Large intestine (tissue), 3 donors: Measurements from ENCODE around the gene MT1G. TPM values are rescaled to one million over a fixed set of nuclear protein-coding genes. Genes with fewer than 3 reads are reported as not detected.

Experiments
- DNase-seq, 2 donors: peaks; one replicate each; pipeline versions ENCODE4 v3.0.0 to v3.0.0-alpha.2; 2013
- H3K27ac ChIP-seq: one replicate; pipeline ENCODE4 v1.5.1; 2013; ENCODE audit warnings: low read length
- H3K27me3 ChIP-seq: 2 replicates; pipeline ENCODE4 v1.6.1; 2013; ENCODE audit warnings: low read length; ENCODE audit not compliant: control insufficient read depth, insufficient read depth
- H3K36me3 ChIP-seq: 2 replicates; pipeline ENCODE4 v1.6.1; 2013; ENCODE audit warnings: low read length; ENCODE audit not compliant: control insufficient read depth, insufficient read depth
- H3K4me1 ChIP-seq: one replicate; pipeline ENCODE4 v1.6.1; 2013; ENCODE audit warnings: low read length; ENCODE audit not compliant: control insufficient read depth, insufficient read depth
- H3K4me3 ChIP-seq: one replicate; pipeline ENCODE4 v1.5.1; 2013; ENCODE audit warnings: low read length
- H3K9me3 ChIP-seq: one replicate; pipeline ENCODE4 v1.6.1; 2013; ENCODE audit warnings: mild to moderate bottlenecking, low read depth, low read length, moderate library complexity; ENCODE audit not compliant: control insufficient read depth
- WGBS: methylation state at CpG from one replicate; pipeline ENCODE4 v1.1.5; 2013; ENCODE audit warnings: low lambda C conversion rate; ENCODE audit not compliant: insufficient coverage; 5-methylcytosine and 5-hydroxymethylcytosine counted together
- polyA plus RNA-seq: library from polyadenylated mRNA; unstranded; fragments of 120-200 nt; gene quantifications from one replicate; pipeline ENCODE4 v1.2.1, GENCODE V29; 2013

The MT1G gene
- polyA plus RNA-seq, 1 donor: 919 TPM

DNA sequence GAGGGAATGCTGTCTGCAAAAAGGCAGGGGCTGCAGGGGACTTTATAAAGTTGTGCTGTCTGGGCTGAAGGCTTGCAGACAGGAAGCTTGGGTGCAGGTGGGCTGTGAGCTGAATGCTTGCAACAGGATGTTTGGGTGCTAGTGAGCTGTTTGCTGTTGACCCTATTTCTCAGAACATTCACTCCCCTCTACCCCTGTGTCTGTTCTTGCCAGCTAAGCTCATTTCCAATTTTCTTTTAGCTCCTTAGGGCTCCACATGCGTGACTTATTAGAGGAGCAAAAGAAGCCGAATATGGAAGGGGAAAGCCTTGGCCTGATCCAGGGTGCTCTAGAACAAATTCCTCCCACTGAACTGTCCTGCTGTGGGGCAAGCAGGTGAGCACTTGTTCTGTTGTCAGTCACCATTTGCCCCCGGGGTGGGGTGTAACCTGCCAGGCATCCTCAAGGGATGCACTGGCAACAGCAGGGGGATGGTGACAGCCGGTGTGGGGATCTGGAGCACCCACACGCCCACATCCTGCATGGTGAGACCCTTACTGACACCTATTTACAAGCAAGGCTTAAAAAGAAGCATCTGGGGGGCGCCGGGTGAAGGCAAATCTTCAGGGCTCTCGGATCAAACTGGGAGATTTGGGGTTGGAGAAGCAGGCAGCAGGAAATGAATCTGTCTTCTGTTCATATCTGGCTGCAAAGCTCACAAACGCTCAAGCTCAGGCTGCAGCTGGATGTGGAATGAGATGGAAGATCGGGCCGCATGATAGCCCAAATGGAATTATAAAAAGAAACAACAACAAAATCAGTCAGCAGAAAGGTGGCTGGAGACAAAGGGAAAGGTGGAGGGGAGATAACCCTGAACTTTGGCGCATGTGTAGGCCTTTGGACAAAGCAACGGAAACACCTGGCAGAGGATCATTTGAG is 40.9 kb upstream of the MT1G start:
- Histone ChIP-seq H3K4me1 (no peaks in the 10 kb centered on the region), H3K9me3 (no peaks in the 10 kb centered on the region), H3K27me3 (peaks cover 5% of the 10 kb centered on the region), H3K36me3 (no peaks in the 10 kb centered on the region), H3K27ac (no peak overlapping the region), H3K4me3 (no peak overlapping the region)
- 100% methylated on average over 1 of the region's 13 CpGs for WGBS
- DNase-seq: no peak

DNA sequence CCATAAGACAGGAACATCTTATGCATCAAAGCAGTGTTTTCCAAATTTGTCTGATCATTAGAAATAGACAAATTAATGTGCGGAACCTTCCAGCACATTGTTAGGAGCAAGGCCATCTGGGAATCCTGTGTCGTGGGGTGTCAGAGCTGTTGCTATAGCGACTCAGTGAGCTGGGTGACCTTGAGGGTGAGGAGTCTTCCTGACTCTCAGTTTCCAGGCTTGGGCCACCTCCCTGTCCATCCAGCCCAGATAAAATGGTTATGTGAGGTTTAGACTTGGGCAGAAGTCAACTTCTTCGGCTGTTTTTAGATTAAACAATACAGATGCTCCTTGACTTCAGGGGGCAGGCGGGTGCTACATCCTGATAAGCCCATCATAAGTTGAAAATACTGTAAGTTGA is 35.0 kb upstream of the MT1G start:
- no peaks in the 10 kb centered on the region for H3K27me3 ChIP-seq
- no peaks in the 10 kb centered on the region for H3K9me3 ChIP-seq
- no CpG with 5 or more reads among the region's 5 CpGs for WGBS
- no peaks in the 10 kb centered on the region for H3K4me1 ChIP-seq
- DNase-seq: no peak
- H3K36me3 ChIP-seq: no peaks in the 10 kb centered on the region
- H3K4me3 ChIP-seq: no peak overlapping the region
- H3K27ac ChIP-seq: no peak overlapping the region

DNA sequence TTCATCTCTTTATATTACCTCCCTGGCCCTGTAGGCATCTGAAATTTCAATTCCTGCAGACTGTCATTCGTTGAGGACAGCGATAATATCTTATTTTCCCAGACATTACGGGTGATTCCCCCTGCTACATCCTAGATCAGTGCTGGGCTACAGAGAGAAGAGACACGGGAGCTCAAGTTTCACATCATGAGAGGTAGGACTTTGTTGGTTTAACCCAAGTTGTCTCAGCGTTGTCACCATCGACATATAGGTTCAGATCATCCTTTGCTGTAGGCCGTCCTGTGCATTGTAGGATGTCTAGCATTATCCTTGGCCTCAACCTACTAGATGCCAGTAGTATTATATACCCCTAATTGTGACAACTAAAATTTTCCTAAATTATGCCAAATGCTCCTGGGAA is 33.7 kb upstream of the MT1G start:
- 100% methylated on average over 2 of the region's 7 CpGs for WGBS
- no peak for DNase-seq
- Histone ChIP-seq H3K9me3 (no peaks in the 10 kb centered on the region), H3K4me3 (no peak overlapping the region), H3K36me3 (no peaks in the 10 kb centered on the region), H3K4me1 (no peaks in the 10 kb centered on the region), H3K27ac (no peak overlapping the region), H3K27me3 (no peaks in the 10 kb centered on the region)

DNA sequence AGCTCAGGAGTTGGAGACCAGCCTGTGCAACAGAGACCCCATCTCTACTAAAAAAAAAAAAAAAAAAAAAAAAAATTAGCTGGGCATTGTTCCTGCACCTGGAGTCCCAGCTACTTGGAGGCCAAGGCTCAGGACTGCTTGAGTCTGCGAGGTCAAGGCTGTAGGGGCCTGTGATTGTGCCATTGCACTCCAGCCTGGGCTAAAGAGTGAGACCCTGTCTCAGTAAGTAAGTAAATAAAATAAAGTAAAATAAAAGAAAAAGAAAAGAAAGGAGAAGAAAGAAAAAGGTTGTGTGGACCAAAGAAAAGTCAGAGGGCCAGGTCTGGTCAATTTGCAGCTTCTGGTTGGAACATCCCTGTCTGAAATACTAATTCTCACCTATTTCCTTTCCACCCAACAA is 32.8 kb upstream of the MT1G start:
- WGBS: 100% methylated on average over 1 of the region's 1 CpG
- no peak for DNase-seq
- no peak overlapping the region for H3K27ac ChIP-seq

DNA sequence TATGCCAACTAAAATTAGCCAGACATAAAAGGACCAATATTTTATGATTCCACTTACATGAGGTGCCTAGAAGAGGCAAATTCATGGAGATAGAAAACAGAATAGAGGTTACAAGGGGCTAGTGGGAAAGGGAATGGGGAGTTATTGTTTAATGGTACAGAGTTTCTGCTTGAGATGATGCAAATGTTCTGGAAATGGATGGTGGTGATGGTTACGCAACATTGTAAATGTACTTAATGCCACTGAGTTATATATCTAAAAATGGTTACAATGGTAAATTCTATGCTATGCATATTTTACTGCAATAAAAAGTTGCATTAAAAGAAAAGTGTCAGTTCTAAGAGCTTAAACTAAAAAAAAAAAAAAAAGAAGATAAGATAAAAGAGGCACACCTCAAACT is 32.3 kb upstream of the MT1G start:
- WGBS: 17% methylated on average over 1 of the region's 1 CpG
- no peaks in the 10 kb centered on the region for H3K36me3 ChIP-seq
- H3K27me3 ChIP-seq: no peaks in the 10 kb centered on the region
- H3K27ac ChIP-seq: no peak overlapping the region
- H3K4me1 ChIP-seq: no peaks in the 10 kb centered on the region
- no peak for DNase-seq
- no peak overlapping the region for H3K4me3 ChIP-seq
- no peaks in the 10 kb centered on the region for H3K9me3 ChIP-seq

More for the DNA sequence above, 32.8 kb upstream of the MT1G start:
- Histone ChIP-seq H3K36me3 (no peaks in the 10 kb centered on the region), H3K4me3 (no peak overlapping the region), H3K27me3 (no peaks in the 10 kb centered on the region), H3K9me3 (no peaks in the 10 kb centered on the region), H3K4me1 (no peaks in the 10 kb centered on the region)

DNA sequence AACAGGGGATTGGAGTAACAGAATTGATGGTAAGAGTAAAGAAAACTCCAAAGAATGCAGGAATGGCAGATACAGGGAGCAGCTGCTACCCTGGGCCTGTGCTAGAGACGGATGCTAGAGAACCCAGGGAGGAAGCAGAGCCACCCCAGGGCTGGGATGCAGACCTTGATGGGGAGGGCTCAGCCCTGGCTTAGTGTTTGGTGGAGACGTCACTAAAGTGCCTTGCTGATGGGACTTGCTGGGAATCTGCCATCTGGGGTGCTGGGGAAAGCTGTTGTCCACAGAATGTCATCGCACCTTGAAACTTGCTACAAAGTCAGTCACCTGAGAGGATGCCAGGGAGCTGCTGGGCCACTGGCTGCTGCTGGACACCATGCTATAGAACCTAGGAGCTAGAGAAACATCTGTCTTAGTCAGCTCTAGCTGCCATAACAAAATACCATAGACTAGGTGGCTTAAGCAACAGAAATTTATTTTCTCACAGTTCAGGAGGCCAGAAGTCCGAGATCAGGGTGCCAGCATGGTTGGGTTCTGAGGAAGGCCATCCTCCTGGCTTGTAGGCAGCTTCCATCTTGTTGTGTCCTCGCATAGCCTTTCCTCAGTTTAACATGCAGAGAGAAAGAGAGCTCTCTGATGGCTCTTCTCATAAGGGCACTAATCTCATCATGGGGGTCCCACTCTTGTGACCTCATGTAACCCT is 29.7 kb upstream of the MT1G start:
- Histone ChIP-seq H3K27me3 (no peaks in the 10 kb centered on the region), H3K4me3 (no peak overlapping the region), H3K4me1 (peaks cover under 1% of the 10 kb centered on the region), H3K27ac (no peak overlapping the region), H3K36me3 (no peaks in the 10 kb centered on the region), H3K9me3 (no peaks in the 10 kb centered on the region)
- WGBS: 100% methylated on average over 1 of the region's 5 CpGs
- DNase-seq: no peak

DNA sequence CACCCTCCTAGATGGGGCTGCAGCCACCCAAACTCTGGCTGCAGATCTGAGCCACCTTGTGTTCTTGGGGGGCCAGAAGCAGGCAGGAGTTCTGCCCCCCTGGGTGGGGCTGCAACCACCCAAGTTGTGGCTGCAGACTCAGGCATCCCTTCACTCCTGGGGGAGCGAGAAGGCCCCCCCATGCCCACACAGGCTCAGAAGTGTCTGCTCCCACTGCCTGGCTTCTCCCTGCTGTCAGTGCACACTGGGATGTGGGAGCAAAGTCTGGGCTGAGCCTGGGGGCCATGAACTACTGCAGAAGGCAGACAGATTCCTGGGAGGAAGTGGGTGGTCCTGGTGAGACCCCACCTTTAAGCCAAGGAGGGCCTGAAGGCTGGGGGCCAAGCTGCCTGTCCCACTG is 27.4 kb upstream of the MT1G start:
- no peaks in the 10 kb centered on the region for H3K27me3 ChIP-seq
- H3K36me3 ChIP-seq: no peaks in the 10 kb centered on the region
- DNase-seq: no peak
- H3K27ac ChIP-seq: no peak overlapping the region
- no CpG with 5 or more reads among the region's 1 CpG for WGBS
- H3K4me1 ChIP-seq: peaks cover 6% of the 10 kb centered on the region
- H3K4me3 ChIP-seq: no peak overlapping the region
- no peaks in the 10 kb centered on the region for H3K9me3 ChIP-seq

DNA sequence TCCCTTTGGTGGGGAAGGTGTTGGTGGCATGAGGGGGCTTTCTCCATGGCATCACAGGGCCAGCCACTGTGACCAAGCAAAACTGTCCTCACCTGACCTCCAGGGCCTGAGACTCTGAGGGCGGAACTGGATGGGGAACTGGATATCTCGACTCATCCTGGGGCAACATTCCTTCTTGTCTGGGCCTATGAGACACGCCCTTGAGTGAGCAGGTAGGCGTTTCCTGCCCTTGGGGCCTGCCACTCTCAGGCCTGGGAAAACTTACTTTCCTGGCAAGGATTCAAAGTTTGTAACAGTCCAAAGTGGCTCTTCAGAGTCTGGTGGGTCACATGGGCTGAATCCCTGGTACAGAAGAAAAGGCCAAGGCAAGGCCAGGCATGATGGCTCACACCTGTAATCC is 24.0 kb upstream of the MT1G start:
- H3K9me3 ChIP-seq: no peaks in the 10 kb centered on the region
- no peaks in the 10 kb centered on the region for H3K36me3 ChIP-seq
- H3K4me3 ChIP-seq: no peak overlapping the region
- no peaks in the 10 kb centered on the region for H3K27me3 ChIP-seq
- DNase-seq: peak; percentile 92 to 97
- peaks cover 6% of the 10 kb centered on the region for H3K4me1 ChIP-seq
- no CpG with 5 or more reads among the region's 4 CpGs for WGBS
- H3K27ac ChIP-seq: peak overlapping the region; percentile 51

DNA sequence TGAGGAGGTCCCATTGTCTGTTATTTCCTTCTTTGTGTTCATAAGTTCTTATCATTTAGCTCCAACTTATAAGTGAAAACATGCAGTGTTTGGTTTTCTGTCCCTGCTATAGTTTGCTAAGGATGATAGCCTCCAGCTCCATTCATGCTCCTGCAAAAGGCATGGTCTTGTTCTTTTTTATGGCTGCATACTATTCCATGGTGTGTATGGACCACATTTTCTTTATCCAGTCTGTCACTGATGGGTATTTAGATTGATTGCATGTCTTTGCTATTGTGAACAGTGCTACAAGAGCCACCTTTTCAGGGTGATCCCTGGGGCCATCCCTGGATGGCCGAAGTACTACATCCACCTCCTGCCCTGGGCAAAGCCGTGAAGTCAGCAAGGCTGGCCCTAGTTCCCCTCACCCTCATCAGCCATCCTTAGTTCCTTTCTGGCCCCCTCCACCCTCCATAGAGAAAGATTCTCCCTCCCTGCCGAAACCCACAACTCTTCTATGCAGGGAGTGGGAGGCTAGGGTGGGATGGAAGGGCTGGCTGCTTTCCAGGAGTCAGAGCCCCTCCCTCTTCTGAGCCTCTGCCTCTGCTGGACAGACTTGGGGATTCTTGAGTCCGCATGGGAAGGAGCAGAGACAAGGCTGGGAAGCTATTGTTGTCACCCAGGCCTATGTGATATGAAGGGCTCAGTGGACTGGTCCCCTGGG is 22.7 kb upstream of the MT1G start:
- Histone ChIP-seq H3K9me3 (peaks cover 6% of the 10 kb centered on the region), H3K27ac (no peak overlapping the region), H3K27me3 (no peaks in the 10 kb centered on the region), H3K4me3 (no peak overlapping the region), H3K4me1 (peaks cover 6% of the 10 kb centered on the region), H3K36me3 (no peaks in the 10 kb centered on the region)
- no CpG with 5 or more reads among the region's 4 CpGs for WGBS
- no peak for DNase-seq

DNA sequence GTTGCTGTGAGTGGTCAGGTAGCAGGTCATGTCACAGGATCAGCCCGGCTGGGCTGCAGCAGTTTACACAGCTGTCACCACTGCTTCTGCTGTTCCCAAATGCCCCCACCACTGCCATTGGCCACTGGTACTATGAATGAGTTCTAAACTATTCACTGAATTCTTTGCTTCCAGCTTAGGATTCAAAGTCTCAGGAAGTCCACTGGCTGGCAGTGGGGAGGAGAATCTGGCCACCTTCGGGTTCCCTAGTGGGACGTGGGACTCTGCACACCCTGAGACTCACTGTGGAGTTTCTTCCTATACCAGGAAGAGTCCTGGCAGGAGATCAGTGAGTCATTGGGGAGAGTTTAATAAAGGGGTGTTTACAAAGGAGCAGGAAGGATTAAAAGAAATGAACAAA is 21.3 kb upstream of the MT1G start:
- WGBS: no CpG with 5 or more reads among the region's 3 CpGs
- H3K27ac ChIP-seq: no peak overlapping the region
- no peaks in the 10 kb centered on the region for H3K27me3 ChIP-seq
- no peaks in the 10 kb centered on the region for H3K36me3 ChIP-seq
- no peak overlapping the region for H3K4me3 ChIP-seq
- peaks cover 6% of the 10 kb centered on the region for H3K4me1 ChIP-seq
- DNase-seq: no peak
- peaks cover 6% of the 10 kb centered on the region for H3K9me3 ChIP-seq
